HG03558 (cell line): ENCODE results near the gene KRT25.
"Not testable (repeated sequence)": the region's sequence is repeated elsewhere in the genome, so short reads cannot be mapped to it uniquely, and the experiment has no call there.

Source experiments
- ATAC-seq: cut with Tn5 transposase; IDR thresholded peaks from one replicate; pipeline ENCODE4 v1.9.1; 2021; ENCODE audit warnings: moderate number of reproducible peaks; ENCODE audit not compliant: unreplicated experiment; ENCODE audit errors: extremely low read depth

The KRT25 gene

DNA sequence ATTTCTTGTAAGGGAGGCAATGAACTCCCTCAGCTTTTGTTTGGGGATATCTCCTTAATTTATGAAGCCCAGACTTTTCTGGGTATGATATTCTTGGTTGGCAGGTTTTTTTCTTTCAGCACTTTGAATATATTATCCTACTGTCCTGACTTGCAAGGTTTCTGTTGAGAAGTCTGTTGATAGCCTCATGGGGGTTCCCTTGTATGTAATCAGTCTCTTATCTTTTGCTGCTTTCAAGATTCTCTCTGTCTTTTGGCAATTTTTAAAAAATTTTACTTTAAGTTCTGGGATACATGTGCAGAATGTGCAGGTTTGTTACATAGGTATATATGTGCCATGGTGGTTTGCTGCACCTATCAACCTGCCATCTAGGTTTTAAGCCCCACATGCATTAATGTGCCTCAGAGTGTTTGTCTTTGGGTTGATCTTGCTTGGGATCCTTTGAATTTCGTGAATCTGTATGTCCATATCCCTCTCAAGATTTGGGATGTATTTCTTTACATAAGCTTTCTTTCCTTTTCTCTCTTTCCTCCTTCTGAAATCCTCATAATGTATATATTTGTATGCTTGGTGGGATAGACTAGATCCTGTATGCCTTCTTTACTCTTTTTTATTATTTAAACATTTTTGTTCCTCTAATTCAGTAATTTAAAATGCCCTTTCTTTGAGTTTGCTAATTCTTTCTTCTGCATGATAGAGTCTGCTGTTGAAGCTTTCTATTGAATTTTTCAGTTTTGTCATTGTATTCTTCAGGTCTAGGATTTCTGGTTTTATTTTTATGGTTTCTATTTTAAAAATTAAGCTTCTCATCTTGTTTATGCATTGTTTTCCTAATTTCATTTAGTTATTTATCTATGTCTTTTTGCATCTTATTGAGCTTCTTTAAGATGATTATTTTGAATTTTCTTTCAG lies 5.2 kb upstream of the KRT25 start:
- ATAC-seq: no peak

DNA sequence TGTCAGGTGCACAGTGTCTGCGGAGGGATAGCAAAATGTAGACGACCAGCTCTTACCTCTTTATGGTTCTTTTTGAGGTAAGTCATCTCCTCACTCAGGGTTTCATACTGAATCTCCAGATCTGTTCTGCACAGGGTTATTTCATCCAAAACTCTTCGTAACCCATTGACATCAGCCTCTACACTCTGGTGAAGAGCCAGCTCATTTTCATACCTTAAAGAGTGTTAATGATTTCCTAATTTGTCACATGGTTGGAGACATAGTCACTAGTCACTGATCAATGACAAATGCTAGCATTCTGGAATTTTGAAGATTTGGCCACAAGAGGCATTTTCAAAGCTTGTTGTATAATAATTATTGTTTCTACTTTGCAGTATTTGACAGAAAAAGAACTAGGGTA lies 1.3 kb downstream of the KRT25 start:
- no peak for ATAC-seq

DNA sequence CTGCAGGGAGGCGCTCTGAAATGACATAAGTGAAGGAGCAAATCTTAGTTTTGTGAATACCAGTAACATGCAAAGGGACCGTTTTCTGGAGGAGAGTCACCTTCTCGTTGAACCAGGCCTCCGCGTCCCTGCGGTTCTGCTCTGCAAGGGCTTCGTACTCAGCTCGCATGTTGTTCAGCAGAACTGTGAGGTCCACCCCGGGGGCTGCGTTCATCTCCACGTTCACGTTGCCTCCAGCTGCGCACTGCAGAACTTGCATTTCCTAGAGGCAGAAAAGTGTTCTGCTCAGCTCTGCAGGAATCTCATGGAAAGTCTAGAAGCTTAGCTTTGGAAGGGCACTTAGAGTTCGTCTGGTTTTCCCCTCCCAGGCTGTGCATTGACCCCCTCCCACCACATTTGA lies 4.1 kb downstream of the KRT25 start:
- no peak for ATAC-seq

DNA sequence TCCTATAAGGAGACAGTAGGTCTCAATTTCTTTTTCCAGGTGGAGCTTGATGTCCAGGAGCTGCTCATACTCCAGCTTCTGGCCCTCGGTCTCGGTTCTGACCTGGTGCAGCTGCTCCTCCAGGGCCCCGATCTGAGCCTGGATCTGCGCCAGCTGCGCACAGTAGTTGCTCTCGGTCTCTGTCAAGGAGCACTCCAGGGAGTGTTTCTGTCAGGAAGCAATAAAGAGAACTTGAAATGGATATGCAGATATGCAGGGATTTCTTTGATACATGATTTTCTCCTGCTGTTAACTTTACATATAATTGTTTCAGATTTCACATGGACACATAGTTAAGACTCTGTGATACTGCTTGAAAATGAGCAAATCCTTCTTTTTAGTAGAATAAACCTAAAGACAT lies 4.7 kb downstream of the KRT25 start:
- ATAC-seq: no peak

DNA sequence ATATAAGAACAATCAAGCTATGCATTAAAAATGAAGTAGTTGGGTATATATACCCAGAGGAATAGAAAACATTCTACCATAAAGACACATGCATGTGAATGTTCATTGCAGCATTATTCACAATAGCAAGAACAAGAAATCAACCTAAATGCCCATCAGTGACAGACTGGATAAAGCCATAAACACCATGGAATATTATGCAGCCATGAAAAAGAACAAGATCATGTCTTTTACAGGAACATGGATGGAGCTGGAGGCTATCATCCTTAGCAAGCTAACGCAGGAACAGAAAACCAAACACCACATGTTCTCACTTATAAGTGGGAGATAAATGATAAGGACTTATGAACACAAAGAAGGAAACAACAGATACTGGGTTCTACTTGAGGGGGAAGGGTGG lies 6.5 kb downstream of the KRT25 start:
- not testable (repeated sequence) for ATAC-seq

DNA sequence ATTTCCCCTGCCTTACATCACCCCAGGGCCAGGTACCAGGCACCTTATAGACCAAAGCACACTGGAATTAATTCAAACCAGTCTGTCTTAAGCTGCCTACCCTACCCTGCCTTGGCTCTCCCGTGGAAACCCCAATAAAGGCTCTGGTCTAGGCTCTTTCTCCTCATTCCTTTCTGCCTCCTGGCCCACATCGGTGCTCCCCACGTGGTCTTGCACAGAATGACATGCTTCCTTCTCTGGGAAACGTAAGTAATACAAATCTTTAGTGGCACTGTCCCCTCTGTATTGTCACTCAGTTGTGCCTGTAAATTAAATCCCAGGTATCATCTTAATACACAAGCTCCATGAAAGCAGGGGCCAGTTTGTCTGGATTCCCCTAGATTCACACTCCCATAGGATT lies 16.6 kb downstream of the KRT25 start:
- no peak for ATAC-seq

DNA sequence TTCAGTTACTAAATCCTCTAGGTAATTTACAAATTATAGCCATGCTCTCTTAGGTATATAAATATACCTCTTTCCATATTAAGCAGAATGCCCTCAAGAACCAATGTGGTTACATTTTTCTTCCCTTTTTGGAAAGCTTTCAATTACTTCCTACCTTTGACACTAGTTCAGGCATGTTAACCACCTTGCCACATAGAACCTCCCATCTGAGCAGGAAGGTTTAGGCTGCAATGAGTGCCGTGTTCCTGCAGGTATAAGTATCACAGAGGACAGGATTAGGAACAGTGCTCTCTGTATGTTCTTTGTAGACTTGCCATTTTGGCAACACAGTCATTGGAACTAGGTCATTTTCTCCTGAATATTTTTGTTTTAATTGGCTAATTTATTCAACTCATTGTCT lies 20.1 kb downstream of the KRT25 start:
- ATAC-seq: no peak

DNA sequence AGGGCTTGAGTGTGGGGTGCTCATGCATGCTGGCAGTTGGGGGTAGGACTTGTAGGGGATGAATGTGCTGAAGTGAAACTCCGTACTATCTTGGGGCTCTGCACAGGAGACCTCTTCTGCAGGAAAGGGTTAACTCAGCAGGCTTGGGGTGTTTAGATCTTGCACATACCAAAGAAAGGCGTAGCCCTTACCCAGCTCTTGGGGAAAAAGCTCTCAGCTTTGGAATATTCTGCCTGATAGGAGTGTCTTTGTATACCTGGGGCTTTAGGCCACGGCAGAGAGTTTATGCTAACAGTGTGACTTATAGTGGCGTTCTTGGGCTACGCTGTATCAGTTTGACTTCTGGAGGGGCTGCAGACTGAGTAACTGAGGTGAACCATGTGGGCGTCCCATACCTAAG lies 21.1 kb downstream of the KRT25 start:
- no peak for ATAC-seq

DNA sequence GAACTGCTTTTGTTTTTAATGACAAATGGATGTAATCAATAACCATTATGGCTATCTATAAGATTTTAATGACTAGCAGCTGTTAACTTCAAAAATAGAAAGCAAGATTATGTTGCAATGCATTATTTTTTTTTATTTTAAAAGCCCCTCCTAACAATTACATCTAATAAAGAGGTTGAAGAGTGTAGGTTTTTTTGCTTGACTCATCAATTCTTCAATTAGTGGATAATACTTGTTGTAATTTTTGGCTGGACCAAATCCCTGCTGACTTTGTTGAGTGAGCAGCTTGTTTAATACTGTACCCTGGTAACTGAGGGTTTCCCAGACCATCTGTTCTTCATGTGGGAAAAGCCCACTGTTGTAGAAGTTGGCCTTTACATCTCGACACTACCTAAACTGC lies 24.2 kb downstream of the KRT25 start:
- no peak for ATAC-seq

DNA sequence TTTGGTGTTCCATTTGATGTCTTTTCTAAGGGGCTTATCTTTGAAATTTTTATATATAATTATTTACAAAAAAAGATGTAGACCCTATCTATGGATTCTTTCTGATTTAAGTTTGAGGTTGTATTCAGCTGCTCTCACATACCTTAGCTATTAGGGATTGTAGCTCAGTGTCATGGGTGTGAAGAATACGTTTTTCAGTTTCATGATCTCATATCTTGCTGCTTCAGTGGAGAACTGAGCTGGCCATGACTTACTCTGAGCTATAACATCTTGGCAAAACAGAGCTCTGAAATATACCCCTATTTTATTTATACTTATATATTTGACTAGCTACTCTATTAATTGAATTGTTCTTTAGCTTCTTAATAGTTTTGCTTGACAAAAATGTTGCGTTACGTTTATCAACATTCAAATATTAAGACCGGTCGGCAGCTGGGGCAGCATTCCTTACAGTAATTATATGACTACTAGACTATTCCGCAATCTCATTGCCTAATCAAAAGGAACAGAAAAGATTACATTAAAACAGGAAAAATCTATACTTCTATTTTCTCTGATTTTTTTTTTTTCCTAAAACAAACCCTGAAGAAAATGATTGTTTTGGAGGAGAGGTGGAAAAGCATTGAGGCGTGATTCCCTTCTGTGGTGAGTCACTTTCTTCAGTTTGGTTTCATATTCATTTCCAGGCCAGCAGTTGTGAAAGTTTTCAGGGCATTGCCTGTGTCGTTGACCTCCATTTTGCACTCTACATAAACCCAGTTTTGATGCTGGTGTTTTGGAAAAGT lies 27.5 kb downstream of the KRT25 start:
- no peak for ATAC-seq

DNA sequence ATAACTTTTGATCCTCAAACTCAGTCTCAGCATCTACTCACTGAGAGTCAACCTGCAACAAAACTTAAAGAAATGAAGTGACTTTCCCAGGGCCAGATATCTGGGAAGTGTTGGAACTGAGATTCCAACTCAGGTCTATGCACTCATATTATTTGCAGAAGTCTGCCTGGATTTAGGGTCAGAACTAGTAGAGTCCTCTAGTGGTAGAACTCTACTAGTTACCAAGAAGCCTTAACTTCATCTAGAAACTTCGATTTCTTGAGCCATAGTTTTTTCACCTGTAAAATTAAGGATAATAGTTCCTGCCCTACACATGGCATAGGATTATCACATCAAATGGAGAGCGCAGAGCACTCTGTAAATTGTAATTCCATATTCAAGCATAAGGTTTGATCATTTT lies 28.2 kb downstream of the KRT25 start:
- no peak for ATAC-seq

DNA sequence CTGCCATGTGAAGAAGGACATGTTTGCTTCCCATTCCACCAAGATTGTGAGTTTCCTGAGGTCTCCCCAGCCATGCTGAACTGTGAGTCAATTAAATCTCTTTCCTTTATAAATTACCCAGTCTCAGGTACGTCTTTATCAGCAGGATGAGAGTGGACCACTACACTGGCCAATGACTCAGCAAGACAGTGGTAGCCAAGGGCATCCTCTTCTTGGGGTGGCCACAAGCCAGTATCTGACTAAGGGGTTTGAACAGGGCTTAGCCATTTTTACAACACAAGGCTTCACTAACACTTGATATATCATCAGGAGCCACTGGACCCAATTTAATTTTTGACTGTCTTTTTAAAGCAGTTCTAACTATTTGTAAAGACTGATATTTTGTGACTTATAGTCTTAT lies 30.5 kb downstream of the KRT25 start:
- ATAC-seq: no peak

DNA sequence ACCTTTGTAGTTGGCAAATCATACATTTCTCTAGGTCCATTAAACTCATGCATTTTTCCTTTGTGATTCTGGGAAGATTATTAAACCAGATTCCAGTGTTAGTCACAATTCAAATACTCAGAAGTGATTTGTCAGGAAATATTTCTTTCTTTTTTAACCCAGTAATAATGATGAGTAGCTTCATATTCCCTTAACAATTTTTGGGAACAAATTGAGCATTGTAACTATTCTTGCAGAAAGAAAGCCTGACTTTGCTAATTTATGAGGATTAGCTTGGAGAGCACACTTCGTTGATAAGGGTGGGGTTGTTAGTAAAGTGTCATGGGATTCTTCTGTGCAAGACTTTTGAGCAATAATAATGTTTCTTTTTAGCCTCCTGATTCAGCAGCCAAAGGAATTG lies 32.9 kb downstream of the KRT25 start:
- ATAC-seq: no peak

DNA sequence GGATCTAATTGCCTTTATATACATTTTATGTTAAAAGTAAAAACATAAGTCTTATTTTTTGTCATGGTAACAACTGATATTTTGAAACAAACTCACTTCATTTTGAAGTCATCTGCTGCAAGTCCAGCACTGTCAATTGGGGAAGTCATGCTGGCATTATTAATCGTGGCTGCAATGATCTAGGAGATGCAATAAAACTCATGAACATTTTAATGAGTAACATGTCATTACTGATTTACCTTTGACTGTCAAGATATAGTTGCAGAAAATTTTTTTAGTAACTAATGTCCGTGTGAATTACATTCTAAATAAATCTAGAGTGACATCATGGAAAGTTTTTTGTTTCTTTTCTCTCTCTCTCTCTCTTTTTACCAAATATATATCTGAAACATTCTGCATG lies 34.2 kb downstream of the KRT25 start:
- no peak for ATAC-seq

DNA sequence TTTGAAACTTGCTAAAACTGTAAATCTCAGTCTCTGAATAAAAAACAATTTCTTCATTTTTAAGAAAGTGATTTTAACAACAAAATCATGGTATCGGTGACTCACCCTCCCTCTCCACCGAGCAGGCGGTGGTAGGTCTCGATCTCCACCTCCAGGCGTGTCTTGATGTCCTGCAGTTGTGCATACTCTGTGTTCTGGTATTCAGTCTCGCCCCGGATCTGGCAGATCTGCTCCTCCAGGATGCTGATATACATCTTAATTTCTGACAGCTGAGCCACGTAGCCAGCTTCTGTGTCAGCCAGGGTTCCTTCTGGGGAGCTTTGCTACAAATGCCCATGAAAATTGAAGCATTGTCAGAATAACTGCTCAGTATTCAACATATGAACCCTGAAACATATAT lies 36.2 kb downstream of the KRT25 start:
- no peak for ATAC-seq

DNA sequence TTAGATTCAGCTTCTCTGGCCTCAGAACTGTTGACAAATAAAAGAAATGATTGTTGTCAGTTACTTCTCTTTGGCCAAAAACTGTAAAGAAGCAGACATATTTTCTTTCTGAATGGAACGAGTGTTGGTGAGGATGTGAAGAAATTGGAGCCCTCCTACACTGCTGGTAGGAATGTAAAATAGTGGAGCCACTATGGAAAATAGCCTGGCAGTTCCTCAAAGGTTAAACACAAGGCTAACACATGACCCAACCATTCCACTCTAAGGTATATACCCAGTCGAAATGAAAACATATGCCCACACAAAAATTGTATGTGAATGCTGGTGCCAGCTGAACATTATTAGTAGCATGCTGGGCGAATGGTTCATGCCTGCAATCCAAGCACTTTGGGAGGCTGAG lies 37.4 kb downstream of the KRT25 start:
- ATAC-seq: no peak

DNA sequence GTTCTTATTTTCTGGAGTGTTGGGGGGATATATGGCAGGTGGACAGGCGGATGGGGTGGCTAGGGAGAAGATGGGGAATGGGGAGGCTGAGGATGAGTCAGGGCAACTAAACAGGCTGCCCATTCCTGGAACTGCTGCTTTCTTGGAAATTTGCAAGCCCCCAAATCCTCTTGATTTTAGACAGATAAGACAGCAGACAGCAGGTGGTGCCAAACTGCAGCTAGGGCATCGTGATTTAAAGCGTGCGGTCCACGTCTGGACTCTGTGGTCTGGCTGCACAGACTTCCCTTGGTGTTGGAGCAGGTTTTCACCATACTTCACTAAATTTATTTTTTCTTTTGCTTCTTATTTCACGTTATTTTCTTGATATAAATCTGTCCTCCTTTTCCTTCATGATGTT lies 40.7 kb downstream of the KRT25 start:
- ATAC-seq: no peak

DNA sequence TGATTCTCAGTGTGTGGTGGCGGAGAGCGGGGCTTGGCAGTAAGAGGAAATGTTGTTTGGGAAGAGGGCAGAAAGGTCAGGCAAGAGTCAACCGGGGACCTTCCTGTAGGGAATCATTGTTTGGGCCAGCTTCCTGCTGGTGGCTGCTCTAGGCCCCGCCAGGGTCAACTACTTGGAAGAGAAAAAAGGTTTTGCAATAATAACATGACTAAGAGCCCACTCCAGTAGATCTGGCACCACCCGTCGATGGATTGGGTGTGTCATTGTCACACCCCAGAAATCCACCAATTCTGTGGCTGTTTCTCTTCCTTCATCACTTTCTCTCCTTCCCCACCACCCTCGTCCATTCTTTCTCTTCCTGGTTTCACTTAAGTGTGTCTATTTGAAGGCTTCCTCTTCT lies 47.4 kb downstream of the KRT25 start:
- ATAC-seq: no peak

DNA sequence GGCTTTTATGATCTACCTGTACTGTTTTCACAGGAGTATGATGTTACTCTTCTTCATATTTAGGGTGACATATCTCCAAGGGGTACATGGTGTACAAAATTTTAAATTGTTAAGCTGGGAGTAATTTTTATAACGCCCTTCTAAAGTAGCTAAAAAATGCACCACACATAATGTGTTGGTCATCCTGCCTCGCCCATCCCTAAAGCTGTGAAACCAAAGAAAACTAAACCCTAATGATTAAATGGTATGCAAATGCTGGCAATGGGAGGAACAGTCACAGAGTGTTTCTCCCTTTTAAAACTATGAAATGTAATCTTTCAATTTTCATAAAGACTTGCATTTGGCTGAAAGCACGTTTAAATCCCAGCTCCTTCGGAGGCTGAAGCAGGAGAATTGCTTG lies 49.5 kb downstream of the KRT25 start:
- ATAC-seq: no peak

DNA sequence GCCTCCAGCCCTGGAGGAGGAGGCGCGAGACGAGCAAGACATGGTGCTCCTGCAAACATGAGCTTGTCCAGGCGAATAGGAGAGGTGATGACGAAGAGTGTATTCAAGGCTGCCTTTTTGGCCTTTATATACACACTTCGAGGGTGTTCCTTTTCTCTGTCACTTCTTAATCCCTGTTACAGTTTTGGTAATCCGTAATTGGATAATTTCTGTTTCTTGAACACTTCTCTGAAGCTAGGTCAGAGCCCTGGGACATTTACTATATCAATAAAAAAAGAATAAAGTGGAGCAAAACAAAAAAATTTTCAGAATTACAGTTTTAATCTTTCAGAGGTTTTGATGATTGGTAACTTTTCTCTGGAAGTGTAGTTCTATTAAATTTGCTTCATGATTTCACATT lies 51.5 kb downstream of the KRT25 start, which contains the start of gene KRT24:
KRT24 (minus strand) TSS at position 101 of the 400 bp plus-strand sequence; CDS start at position 42, 59 bp downstream.
- no peak for ATAC-seq

DNA sequence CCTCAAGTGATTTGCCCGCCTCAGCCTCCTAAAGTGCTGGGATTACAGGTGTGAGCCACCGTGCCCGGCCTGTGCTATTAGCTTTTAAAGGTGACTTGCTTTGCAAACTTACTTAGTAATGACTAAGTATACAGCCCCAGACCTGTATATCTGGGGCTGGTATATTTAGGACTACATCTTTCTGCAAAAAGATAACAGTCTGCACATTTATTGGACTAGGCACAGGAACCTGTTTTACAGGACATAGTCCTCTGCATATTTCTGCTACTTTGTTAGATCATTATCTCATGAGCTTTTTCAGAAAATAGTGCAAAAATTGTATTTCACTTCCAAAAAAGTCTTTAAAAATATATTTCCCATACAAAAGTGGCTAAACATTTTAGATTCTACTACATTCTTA lies 52.9 kb downstream of the KRT25 start:
- no peak for ATAC-seq

DNA sequence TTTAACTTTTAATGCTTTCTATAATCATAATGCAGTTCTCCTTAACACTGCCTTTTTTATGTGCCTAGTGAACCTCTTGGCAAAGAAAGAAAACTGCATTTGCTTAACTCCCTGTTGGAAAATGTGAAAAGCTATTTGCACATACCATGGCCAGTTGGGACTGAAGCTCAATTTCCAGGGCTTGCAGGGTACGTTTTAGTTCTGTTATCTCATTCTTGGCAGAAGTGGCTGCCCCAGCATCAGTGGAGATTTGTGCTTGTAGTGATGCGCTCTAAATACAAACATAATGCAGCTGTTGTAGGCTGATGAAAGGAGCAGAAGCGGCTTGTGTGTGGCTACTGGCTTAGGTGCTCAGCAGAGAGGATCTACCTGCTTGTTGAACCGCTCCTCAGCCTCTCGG lies 55.3 kb downstream of the KRT25 start:
- ATAC-seq: no peak
